HG02798 (cell line): ENCODE measurements around the gene FBLN2.

Source experiments
- ATAC-seq: cut with Tn5 transposase; IDR thresholded peaks from one replicate; pipeline ENCODE4 v1.9.1; 2021; ENCODE audit warnings: mild to moderate bottlenecking; ENCODE audit not compliant: unreplicated experiment, poor library complexity

The FBLN2 gene

DNA sequence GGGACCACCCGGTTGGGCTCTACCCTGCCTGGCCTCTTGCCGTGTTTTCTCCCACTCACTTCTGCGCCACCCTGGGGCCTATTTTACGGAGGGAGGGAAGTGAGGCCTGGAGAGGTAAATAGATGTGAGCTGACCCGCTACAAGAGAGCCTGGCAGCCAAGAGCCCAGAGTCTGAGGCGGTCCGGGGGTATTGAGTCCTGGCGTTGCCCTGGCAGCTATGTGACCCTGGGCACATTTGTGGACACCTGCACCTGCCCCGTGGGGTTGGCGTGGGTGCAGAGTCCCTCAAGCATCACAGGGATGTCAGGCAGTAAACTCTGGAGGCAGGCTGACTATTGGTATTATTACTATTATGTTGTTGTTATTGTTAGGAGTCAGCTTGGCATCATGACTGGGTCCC lies 85.7 kb downstream of the FBLN2 start:
- no peak for ATAC-seq

DNA sequence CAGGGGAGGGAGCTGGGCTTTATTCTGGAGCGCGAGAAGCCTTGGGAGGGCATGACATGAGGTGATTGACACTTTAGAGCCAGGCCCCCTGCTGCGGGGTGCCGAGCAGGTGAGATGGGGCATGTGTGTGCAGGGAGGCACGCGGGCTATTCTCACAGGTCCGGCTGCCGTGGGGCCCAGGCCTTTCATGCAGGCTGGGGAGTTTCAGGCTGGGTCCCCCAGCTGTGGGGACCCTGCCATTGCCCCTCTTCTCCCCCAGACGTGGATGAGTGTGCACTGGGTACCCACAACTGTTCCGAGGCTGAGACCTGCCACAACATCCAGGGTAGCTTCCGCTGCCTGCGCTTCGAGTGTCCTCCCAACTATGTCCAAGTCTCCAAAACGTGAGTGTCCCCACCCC lies 87.3 kb downstream of the FBLN2 start:
- no peak for ATAC-seq

- no peak for ATAC-seq
Observed at GRCh38 chr3:13636874-13637273, 87.9 kb downstream of the FBLN2 start.

GRCh38 chr3:13637311-13637891 lies 88.5 kb downstream of the FBLN2 start:
- ATAC-seq, result no peak

- ATAC-seq, result no peak
Observed at GRCh38 chr3:13637953-13638352, 89.0 kb downstream of the FBLN2 start.

DNA sequence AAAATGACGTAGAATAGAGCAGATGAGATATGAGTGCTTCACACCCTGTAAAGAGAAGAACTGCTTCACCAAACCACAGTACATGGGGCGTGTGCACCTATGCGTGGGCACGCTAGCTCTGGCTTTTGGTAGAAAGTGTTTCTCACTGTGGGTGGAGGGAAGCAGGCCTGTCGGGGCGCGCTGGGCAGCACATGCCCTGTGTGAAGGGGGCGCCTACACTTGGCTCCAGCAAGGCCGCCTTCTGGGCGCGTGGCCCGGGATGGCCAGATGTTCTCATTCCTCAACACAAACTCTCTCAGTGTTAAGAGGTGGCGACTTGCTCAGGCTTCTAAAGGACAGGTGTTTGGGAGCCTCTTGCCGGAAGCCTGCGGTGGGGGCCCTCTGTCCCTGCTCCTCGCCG lies 90.0 kb downstream of the FBLN2 start:
- ATAC-seq, result no peak

- ATAC-seq, result no peak
Observed at GRCh38 chr3:13642597-13642996, 93.7 kb downstream of the FBLN2 start.

GRCh38 chr3:13644341-13645117 lies 95.6 kb downstream of the FBLN2 start:
- ATAC-seq, result no peak

GRCh38 chr3:13645801-13646637 lies 97.1 kb downstream of the FBLN2 start:
- ATAC-seq, result no peak

DNA sequence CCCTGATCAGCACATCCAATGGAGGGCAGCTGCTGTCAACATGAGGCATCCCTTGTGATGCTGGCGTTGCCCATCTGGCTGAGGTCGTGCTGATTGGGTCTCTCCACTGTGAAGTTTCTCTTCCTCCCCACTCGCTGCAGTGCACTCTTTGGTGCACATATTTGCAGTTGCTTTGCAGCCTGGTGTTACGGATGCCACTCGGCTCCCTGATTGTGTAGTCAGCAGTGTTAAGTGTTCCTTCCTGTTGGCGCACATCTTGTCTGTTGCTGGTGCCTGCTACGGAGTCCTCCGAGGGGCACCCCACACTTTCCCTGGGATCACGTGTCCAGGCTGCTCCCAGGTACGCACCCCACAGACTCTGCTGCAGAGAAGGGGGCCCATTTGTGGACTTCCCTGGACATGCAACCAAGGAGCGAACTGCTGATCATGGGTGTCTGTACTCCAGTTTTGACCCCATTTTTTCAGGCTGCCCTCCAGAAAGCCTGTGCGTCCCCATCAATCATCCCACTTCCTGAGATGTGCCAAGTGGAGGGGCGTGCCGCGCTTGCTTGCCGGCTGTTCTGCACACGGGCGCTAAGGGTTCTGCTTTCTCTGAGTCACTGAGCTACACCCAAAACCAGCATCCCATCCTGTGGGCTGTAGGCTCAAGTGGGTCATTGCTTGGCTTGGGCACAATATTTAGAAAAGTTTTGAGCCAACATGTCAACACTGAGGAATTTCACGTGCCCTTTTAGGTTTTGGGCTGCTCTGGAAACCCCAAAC lies 98.6 kb downstream of the FBLN2 start:
- no peak for ATAC-seq

DNA sequence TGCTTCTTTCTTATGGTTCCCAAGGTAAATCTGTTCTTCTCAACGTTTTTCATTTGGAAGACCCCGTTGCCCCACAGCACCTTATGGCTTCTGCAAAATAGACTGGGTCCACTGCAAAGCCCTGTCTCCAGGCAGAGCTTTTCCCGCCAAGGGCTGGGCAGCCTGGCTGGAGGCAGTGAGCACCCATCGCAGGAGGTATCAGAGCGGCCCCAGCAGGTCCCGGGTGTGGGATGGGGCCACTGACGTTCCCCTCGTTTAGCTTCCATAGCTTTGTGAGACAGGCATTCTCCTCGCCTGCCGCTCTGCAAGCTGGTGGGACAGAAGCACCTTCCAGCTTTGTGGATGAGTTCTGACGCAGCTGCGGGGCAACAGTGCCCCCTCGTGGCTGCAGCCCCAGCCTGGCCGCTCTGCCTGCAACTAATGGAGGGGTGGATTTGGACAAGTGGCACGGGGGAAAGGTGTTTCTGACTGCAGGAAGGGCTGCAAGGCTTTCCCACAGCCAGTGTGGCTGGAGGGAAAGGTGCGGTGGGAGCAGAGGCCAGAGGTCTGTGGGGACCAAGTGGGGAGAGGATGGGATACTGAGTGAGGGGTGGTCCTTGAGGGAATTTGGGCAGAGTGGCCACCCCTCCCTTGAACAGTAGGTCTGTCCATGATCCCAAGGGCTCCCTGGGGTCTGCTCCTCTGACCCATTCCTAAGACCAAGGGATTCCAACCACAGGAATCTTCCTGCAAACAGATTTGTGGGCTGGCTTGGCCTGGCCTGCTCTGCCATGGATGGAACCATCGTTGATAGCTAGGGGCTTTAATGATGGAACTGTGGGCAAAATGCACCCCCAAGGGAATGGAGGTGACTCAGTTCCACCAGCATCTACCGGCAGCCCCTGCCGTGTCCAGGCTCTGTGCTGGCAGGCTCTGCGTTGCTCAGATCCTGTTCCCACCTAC lies 99.4 kb downstream of the FBLN2 start:
- ATAC-seq, result peak; percentile 56

- ATAC-seq, result peak; percentile 65
Observed at GRCh38 chr3:13650210-13651056, 101.5 kb downstream of the FBLN2 start.

DNA sequence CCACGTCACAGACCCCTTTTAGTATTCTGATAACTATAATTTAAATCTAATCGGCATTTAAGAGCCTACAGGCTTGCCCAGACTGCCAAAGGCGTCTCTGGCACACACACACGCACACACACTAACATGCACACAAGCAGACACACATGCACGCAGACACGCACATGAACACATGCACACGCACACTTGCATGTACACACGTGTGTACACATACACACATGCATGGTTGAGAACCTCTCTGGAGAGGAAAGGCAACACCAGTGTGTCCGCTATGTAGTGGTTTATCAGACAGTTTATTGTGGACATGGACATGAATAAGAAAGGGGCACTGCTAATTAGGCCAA lies 102.1 kb downstream of the FBLN2 start:
- no peak for ATAC-seq

GRCh38 chr3:13651775-13652428 lies 103.0 kb downstream of the FBLN2 start:
- no peak for ATAC-seq

DNA sequence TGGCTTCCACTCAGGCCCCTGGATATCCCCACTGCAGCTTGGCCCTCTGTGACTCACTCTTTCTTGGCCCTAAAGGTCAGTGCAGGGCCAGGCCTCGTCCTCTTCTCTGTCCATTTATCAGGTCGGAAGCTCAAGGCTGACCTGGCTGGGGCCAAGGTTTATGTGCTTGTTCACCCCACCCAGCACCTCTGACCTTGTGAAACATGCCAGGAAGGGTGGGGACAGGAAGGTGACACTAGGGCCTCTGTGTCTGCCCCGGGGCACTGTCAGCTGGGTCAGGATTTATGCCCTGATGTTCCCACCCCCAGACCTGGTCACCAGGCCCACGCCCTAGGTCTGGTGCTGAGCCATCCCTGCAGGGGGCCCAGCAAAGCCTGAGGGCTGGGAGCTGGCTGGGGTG lies 103.8 kb downstream of the FBLN2 start:
- ATAC-seq, result no peak

DNA sequence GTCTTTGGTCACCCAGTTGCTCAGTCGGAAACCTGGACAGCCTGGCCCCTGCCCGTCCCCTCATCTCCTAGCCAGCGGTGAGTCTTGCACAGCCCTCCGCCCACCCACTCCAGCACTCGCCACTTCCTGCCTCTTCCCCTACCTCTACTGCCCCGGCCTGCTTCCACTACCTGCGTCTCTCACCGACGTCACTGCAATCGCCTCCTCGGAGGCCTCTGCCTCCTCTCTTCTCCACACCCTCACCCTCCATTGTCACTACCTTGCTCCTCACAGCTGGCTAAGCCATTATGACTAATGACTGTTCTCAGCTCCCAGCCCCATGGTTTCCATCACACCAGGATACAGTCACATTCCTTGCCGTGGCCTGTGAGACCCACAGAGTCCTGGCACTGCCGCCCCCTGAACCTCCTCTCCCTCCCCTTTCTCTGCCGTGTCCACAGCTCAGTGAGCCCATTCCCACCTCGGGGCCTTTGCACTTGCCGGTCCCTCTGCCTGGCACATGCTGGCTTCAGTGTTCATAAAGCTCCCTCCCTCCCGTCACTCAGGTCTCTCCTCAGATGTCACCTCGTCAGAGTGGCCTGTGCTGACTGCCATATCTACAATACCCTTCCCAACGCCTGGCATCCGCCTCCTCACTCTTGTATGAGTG lies 104.8 kb downstream of the FBLN2 start:
- no peak for ATAC-seq

GRCh38 chr3:13654330-13655060 lies 105.6 kb downstream of the FBLN2 start:
- no peak for ATAC-seq
